K562 (cell line): ENCODE data around the gene SPAG9. TPM values are rescaled to one million over a fixed set of nuclear protein-coding genes. Genes with fewer than 3 reads are reported as not detected.

Experiments
- CBX8 ChIP-seq: fragments of 200-600 bp; sonication (generic); IDR thresholded peaks from 2 replicates; pipeline ENCODE4 v1.6.1; 2012; ENCODE audit warnings: borderline replicate concordance, mixed run types, low read depth, mild to moderate bottlenecking, moderate library complexity, mixed read lengths, low read length, control low read depth, inconsistent platforms; ENCODE audit not compliant: poor library complexity, severe bottlenecking; ENCODE audit errors: extremely low read depth
- HDAC3 ChIP-seq: fragments of 450-650 bp; IDR thresholded peaks from 2 replicates; pipeline ENCODE4 v1.6.1; 2018; ENCODE audit warnings: borderline replicate concordance, mild to moderate bottlenecking, moderate library complexity; ENCODE audit not compliant: partially characterized antibody
- HIVEP1 ChIP-seq: fragments of 250-450 bp; sonication (Bioruptor Pico); IDR thresholded peaks from 2 replicates; pipeline ENCODE4 v1.4.0; 2020; ENCODE audit warnings: mild to moderate bottlenecking
- KDM1A ChIP-seq, 2 experiments: fragments of 450-650 bp; IDR thresholded peaks; 2 replicates each; pipeline ENCODE4 v1.6.1; 2016; ENCODE audit warnings: mild to moderate bottlenecking in 2 of 2
- NR2C1 ChIP-seq, 2 experiments: fragments of 450-650 bp; IDR thresholded peaks; 2 replicates each; pipeline ENCODE4 v1.6.1; 2017; ENCODE audit warnings: mild to moderate bottlenecking in 2 of 2, antibody characterized with exemption in 1 of 2, inconsistent platforms in 1 of 2, missing compliant biosample characterization in 1 of 2, missing genetic modification characterization in 1 of 2
- SOX6 ChIP-seq: fragments of 450-650 bp; IDR thresholded peaks from 2 replicates; pipeline ENCODE4 v1.6.1; 2014; ENCODE audit warnings: mild to moderate bottlenecking
- TAF9B ChIP-seq: fragments of 450-650 bp; IDR thresholded peaks from 2 replicates; pipeline ENCODE4 v1.6.1; 2018; ENCODE audit warnings: mild to moderate bottlenecking; ENCODE audit not compliant: partially characterized antibody
- TCF3 ChIP-seq: sonication (generic); formaldehyde crosslinking; IDR thresholded peaks from 2 replicates; pipeline ENCODE4 v1.4.0; 2020; ENCODE audit warnings: mild to moderate bottlenecking, missing genetic modification reagents
- polyA plus RNA-seq, 8 experiments: library from polyadenylated mRNA; depleted of rRNA in 4 of 8; stranded (reverse) in 5 of 8; unstranded in 3 of 8; fragments of >200 nt; fragmentation: Nextera tagmentation in 2 of 8; fragmentation: Illumina TruSeq in 1 of 8; extraction: Ambion mirVana in 2 of 8; extraction: Trizol in 1 of 8; gene quantifications; 2 replicates each; pipeline versions ENCODE4 v1.2.1 to v1.2.3, GENCODE V29; 2011 to 2014; ENCODE audit warnings: inconsistent platforms in 1 of 8, missing spikeins in 1 of 8
- total RNA-seq, 7 experiments: library from RNA; depleted of rRNA in 6 of 7; stranded (reverse); fragments of >200 nt in 6 of 7; fragmentation: Illumina TruSeq in 2 of 7; extraction: Trizol in 2 of 7; gene quantifications; 2 replicates each; pipeline versions ENCODE4 v1.2.1 to v1.2.3, GENCODE V29; 2011 to 2021; ENCODE audit warnings: low replicate concordance in 1 of 7
- TF ChIP-seq, protein P1 (sequence below), 2 experiments: fragments of 450-650 bp; IDR thresholded peaks; 2 replicates each; pipeline ENCODE4 v1.6.1; 2016
- TF ChIP-seq, protein P2 (sequence below): fragments of 250-450 bp; sonication (Bioruptor Pico); IDR thresholded peaks from 2 replicates; pipeline ENCODE4 v1.5.0; 2021
- TF ChIP-seq, protein P3 (sequence below): fragments of 250-450 bp; sonication (Bioruptor Pico); IDR thresholded peaks from 2 replicates; pipeline ENCODE4 v1.5.0; 2020; ENCODE audit warnings: mild to moderate bottlenecking, borderline replicate concordance
- TF ChIP-seq, protein P4 (sequence below): fragments of 250-450 bp; sonication (Bioruptor Pico); IDR thresholded peaks from 2 replicates; pipeline ENCODE4 v1.9.0; 2021; ENCODE audit warnings: mild to moderate bottlenecking
- TF ChIP-seq, protein P5 (sequence below): fragments of 250-450 bp; sonication (Bioruptor Pico); IDR thresholded peaks from 2 replicates; pipeline ENCODE4 v1.4.0; 2020; ENCODE audit warnings: mild to moderate bottlenecking
- TF ChIP-seq, protein P6 (sequence below), 2 experiments: IDR thresholded peaks in 1 of 2; conservative IDR thresholded peaks in 1 of 2; 2 replicates each; pipeline ENCODE4 v1.6.1; 2016; ENCODE audit warnings: low read depth in 2 of 2, mild to moderate bottlenecking in 1 of 2, missing compliant biosample characterization in 1 of 2, missing genetic modification characterization in 1 of 2, moderate library complexity in 1 of 2

Gene SPAG9
- total and polyA plus RNA-seq, 9 of the 15 experiments (the other 6 are each of a cell fraction or from before 2014, with no cell fraction given), result 12.2 to 99.2 (median 58.2) TPM

DNA sequence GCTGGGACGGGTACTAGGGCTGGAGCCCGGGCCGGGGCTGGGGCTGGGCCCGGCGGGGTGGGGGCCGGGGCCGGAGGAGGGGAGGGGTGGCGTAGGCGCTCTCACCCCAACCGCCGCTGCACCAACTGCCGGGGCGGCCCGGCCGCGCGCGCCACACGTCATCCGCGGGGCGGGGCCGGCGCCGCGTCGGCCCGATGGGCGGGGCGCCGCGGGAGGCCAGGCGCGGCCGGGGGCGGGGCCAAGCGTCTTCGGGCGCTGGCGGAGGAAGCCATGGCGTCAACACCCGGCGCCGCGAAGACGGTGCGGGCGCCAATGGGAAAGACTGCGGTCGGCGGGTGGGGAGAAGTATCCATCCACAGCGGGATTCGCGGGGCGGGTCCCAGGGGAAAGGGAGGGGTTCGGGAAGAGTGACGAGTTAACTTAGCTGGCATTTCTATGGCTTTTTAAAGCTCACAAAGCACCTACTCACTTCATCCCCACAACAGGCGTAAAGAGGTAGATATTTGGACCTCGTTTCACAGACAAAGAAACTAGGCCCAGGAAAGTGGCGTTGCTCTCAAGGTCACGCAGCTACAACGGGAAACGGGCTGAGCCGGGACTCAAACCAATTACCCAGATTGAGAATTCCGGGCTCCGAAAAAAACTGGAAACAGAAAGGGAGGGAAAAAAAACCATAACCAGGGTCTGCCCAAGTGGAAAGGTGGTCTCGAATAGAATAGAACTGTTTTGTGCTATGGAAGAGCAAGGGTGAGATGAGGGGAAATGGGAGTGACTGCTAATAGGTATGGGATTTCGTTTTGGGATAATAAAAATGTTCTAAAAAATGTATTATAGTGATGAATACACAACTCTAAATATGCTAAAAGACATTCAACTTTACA lies at the start of gene SPAG9 (continued):
- TF ChIP-seq, protein P1, sequence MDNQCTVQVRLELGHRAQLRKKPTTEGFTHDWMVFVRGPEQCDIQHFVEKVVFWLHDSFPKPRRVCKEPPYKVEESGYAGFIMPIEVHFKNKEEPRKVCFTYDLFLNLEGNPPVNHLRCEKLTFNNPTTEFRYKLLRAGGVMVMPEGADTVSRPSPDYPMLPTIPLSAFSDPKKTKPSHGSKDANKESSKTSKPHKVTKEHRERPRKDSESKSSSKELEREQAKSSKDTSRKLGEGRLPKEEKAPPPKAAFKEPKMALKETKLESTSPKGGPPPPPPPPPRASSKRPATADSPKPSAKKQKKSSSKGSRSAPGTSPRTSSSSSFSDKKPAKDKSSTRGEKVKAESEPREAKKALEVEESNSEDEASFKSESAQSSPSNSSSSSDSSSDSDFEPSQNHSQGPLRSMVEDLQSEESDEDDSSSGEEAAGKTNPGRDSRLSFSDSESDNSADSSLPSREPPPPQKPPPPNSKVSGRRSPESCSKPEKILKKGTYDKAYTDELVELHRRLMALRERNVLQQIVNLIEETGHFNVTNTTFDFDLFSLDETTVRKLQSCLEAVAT (IDR thresholded peaks at IDR 0.05), result no peak; a peak in 2 of 4 replicates
- TF ChIP-seq SOX6 (no peak), TAF9B (peak; percentile 21), KDM1A (IDR thresholded peaks at IDR 0.05) (no peak), TCF3 (CRISPR knock-in tag) (no peak), CBX8 (no peak), NR2C1 (IDR thresholded peaks at IDR 0.05) (no peak), NR2C1 (tag; IDR thresholded peaks at IDR 0.05) (no peak), HDAC3 (peak; percentile 31), HIVEP1 (no peak)
- TF ChIP-seq, protein P2, sequence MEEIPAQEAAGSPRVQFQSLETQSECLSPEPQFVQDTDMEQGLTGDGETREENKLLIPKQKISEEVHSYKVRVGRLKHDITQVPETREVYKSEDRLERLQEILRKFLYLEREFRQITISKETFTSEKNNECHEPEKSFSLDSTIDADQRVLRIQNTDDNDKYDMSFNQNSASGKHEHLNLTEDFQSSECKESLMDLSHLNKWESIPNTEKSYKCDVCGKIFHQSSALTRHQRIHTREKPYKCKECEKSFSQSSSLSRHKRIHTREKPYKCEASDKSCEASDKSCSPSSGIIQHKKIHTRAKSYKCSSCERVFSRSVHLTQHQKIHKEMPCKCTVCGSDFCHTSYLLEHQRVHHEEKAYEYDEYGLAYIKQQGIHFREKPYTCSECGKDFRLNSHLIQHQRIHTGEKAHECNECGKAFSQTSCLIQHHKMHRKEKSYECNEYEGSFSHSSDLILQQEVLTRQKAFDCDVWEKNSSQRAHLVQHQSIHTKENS (CRISPR knock-in tag), result no peak
- TF ChIP-seq, protein P3, sequence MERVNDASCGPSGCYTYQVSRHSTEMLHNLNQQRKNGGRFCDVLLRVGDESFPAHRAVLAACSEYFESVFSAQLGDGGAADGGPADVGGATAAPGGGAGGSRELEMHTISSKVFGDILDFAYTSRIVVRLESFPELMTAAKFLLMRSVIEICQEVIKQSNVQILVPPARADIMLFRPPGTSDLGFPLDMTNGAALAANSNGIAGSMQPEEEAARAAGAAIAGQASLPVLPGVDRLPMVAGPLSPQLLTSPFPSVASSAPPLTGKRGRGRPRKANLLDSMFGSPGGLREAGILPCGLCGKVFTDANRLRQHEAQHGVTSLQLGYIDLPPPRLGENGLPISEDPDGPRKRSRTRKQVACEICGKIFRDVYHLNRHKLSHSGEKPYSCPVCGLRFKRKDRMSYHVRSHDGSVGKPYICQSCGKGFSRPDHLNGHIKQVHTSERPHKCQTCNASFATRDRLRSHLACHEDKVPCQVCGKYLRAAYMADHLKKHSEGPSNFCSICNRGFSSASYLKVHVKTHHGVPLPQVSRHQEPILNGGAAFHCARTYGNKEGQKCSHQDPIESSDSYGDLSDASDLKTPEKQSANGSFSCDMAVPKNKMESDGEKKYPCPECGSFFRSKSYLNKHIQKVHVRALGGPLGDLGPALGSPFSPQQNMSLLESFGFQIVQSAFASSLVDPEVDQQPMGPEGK (CRISPR knock-in tag), result no peak
- TF ChIP-seq, protein P4, sequence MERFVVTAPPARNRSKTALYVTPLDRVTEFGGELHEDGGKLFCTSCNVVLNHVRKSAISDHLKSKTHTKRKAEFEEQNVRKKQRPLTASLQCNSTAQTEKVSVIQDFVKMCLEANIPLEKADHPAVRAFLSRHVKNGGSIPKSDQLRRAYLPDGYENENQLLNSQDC, result no peak
- TF ChIP-seq, protein P5, sequence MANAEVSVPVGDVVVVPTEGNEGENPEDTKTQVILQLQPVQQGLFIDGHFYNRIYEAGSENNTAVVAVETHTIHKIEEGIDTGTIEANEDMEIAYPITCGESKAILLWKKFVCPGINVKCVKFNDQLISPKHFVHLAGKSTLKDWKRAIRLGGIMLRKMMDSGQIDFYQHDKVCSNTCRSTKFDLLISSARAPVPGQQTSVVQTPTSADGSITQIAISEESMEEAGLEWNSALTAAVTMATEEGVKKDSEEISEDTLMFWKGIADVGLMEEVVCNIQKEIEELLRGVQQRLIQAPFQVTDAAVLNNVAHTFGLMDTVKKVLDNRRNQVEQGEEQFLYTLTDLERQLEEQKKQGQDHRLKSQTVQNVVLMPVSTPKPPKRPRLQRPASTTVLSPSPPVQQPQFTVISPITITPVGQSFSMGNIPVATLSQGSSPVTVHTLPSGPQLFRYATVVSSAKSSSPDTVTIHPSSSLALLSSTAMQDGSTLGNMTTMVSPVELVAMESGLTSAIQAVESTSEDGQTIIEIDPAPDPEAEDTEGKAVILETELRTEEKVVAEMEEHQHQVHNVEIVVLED (CRISPR knock-in tag), result peak; percentile 65; the same call in 1 of the 2 replicates
- TF ChIP-seq, protein P6, sequence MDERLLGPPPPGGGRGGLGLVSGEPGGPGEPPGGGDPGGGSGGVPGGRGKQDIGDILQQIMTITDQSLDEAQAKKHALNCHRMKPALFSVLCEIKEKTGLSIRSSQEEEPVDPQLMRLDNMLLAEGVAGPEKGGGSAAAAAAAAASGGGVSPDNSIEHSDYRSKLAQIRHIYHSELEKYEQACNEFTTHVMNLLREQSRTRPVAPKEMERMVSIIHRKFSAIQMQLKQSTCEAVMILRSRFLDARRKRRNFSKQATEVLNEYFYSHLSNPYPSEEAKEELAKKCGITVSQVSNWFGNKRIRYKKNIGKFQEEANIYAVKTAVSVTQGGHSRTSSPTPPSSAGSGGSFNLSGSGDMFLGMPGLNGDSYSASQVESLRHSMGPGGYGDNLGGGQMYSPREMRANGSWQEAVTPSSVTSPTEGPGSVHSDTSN (CRISPR knock-in tag; IDR thresholded peaks at IDR 0.05; ENCODE audit: low read depth), result no peak
- TF ChIP-seq, protein P6 (tag; conservative IDR thresholded peaks at IDR 0.05; ENCODE audit: low read depth), result no peak
